H1 (cell line): ENCODE results near the gene PLPP2. TPM values are rescaled to one million over a fixed set of nuclear protein-coding genes. Genes with fewer than 3 reads are reported as not detected.
A peak's percentile ranks its signal among the peaks of the same experiment; 100 is the strongest.

Source experiments
- CTCF ChIA-PET: fragments of 300-600 bp; sonication (Branson Sonifier 250); formaldehyde crosslinking; loops from one replicate; lab custom pipeline; 2021; ENCODE audit not compliant: partially characterized antibody; lab: Charles Lee
- POLR2A ChIA-PET: fragments of 300-600 bp; sonication (Branson Sonifier 250); formaldehyde crosslinking; loops from one replicate; lab custom pipeline; 2021; ENCODE audit warnings: inconsistent platforms; ENCODE audit not compliant: partially characterized antibody; lab: Charles Lee
- DNase-seq, 2 experiments: peaks; one replicate each; pipeline versions ENCODE4 v3.0.0 to v3.0.0-alpha.2; 2010 to 2022; ENCODE audit warnings: low spot score in 2 of 2, low read depth in 1 of 2, mixed read lengths in 1 of 2
- FAIRE-seq: peaks from 2 replicates; lab custom pipeline; 2011; peaks lifted over from hg19 to GRCh38; lab: Jason Lieb, UNC
- H2AFZ ChIP-seq: 2 replicates; pipeline ENCODE4 v1.8.1; 2012; ENCODE audit warnings: low read length, inconsistent platforms
- H2AK5ac ChIP-seq: 2 replicates; pipeline ENCODE4 v1.6.1; 2013; ENCODE audit warnings: low read depth, low read length
- H2BK120ac ChIP-seq: replicated peaks from 2 replicates; pipeline ENCODE3; 2013; ENCODE audit warnings: low read depth, low read length, inconsistent platforms
- H2BK12ac ChIP-seq: 2 replicates; pipeline ENCODE4 v1.6.1; 2013; ENCODE audit warnings: low read depth, low read length
- H2BK15ac ChIP-seq: 2 replicates; pipeline ENCODE4 v1.6.1; 2013; ENCODE audit warnings: low read length
- H2BK20ac ChIP-seq: 2 replicates; pipeline ENCODE4 v1.6.1; 2013; ENCODE audit warnings: low read length
- H2BK5ac ChIP-seq: 2 replicates; pipeline ENCODE4 v1.6.1; 2013; ENCODE audit warnings: low read depth, low read length
- H3K14ac ChIP-seq: 2 replicates; pipeline ENCODE4 v1.6.1; 2013; ENCODE audit warnings: inconsistent platforms; ENCODE audit not compliant: insufficient read length
- H3K18ac ChIP-seq: 2 replicates; pipeline ENCODE4 v1.6.1; 2013; ENCODE audit warnings: low read length; ENCODE audit errors: extremely low read depth
- H3K23ac ChIP-seq: 2 replicates; pipeline ENCODE4 v1.6.1; 2013; ENCODE audit warnings: inconsistent platforms; ENCODE audit not compliant: insufficient read length
- H3K23me2 ChIP-seq: 2 replicates; pipeline ENCODE4 v1.6.1; 2013; ENCODE audit warnings: low read depth, low read length
- H3K27ac ChIP-seq: 2 replicates; pipeline ENCODE4 v1.6.1; 2011; ENCODE audit warnings: low read depth, low read length, inconsistent platforms
- H3K27me3 ChIP-seq, 4 experiments: replicated peaks in 1 of 4; 1 replicate in 1 of 4; 2 replicates in 3 of 4; pipeline versions ENCODE4 v1.6.1 to v1.8.1; 2011 to 2013; ENCODE audit warnings: low read length in 3 of 4, mild to moderate bottlenecking in 3 of 4, inconsistent platforms in 2 of 4, mixed read lengths in 2 of 4, moderate library complexity in 1 of 4; ENCODE audit not compliant: control insufficient read depth in 3 of 4, insufficient read depth in 3 of 4; ENCODE audit errors: extremely low read depth in 1 of 4
- H3K36me3 ChIP-seq, 4 experiments: 2 replicates each; pipeline versions ENCODE4 v1.6.1 to v1.8.1; 2011 to 2013; ENCODE audit warnings: mild to moderate bottlenecking in 4 of 4, low read length in 3 of 4, moderate library complexity in 2 of 4, control low read depth in 1 of 4, inconsistent platforms in 1 of 4; ENCODE audit not compliant: insufficient read depth in 4 of 4, control insufficient read depth in 2 of 4
- H3K4ac ChIP-seq: replicated peaks from 2 replicates; pipeline ENCODE3; 2013; ENCODE audit warnings: low read length, low read depth, mixed read lengths, inconsistent platforms; ENCODE audit not compliant: insufficient read length
- H3K4me1 ChIP-seq, 4 experiments: replicated peaks in 1 of 4; 1 replicate in 1 of 4; 2 replicates in 3 of 4; pipeline versions ENCODE4 v1.6.1 to v1.8.1; 2011 to 2013; ENCODE audit warnings: low read length in 3 of 4, inconsistent platforms in 2 of 4, mixed read lengths in 1 of 4; ENCODE audit not compliant: insufficient read depth in 4 of 4, control insufficient read depth in 3 of 4
- H3K4me2 ChIP-seq, 2 experiments: 2 replicates each; pipeline versions ENCODE4 v1.6.1 to v1.8.1; 2011 to 2013; ENCODE audit warnings: low read depth in 2 of 2, low read length in 2 of 2, control low read depth in 1 of 2, inconsistent platforms in 1 of 2, mild to moderate bottlenecking in 1 of 2; ENCODE audit not compliant: insufficient read depth in 1 of 2
- H3K4me3 ChIP-seq, 4 experiments: fragments of 200-600, 300-600 bp in 1 of 4; sonication (generic), shearing (Covaris generic), sonication (Bioruptor Twin) in 1 of 4; 2 replicates each; pipeline versions ENCODE4 v1.5.1 to v1.8.1; 2011 to 2016; ENCODE audit warnings: low read length in 4 of 4, low read depth in 3 of 4, control low read depth in 2 of 4, inconsistent platforms in 2 of 4, mild to moderate bottlenecking in 2 of 4, mixed read lengths in 1 of 4, moderate library complexity in 1 of 4; ENCODE audit not compliant: insufficient read depth in 2 of 4; ENCODE audit errors: extremely low read depth in 1 of 4
- H3K56ac ChIP-seq: replicated peaks from 2 replicates; pipeline ENCODE3; 2013; ENCODE audit warnings: low read depth, mild to moderate bottlenecking, mixed read lengths, low read length, inconsistent platforms; ENCODE audit not compliant: insufficient read length
- H3K79me1 ChIP-seq: 2 replicates; pipeline ENCODE4 v1.6.1; 2013; ENCODE audit warnings: low read depth, low read length, control low read depth
- H3K79me2 ChIP-seq, 2 experiments: 2 replicates each; pipeline versions ENCODE4 v1.6.1 to v1.8.1; 2012 to 2013; ENCODE audit warnings: low read length in 2 of 2, mild to moderate bottlenecking in 2 of 2, inconsistent platforms in 1 of 2; ENCODE audit not compliant: insufficient read depth in 2 of 2, control insufficient read depth in 1 of 2
- H3K9ac ChIP-seq, 4 experiments: replicated peaks in 1 of 4; 1 replicate in 1 of 4; 2 replicates in 3 of 4; pipeline versions ENCODE4 v1.6.1 to v1.8.1; 2011 to 2013; ENCODE audit warnings: low read depth in 3 of 4, low read length in 3 of 4, control low read depth in 2 of 4, mild to moderate bottlenecking in 2 of 4, moderate library complexity in 2 of 4, inconsistent platforms in 1 of 4; ENCODE audit errors: extremely low read depth in 1 of 4
- H3K9me3 ChIP-seq, 2 experiments: 2 replicates each; pipeline versions ENCODE4 v1.6.1 to v1.8.1; 2012 to 2013; ENCODE audit warnings: mild to moderate bottlenecking in 2 of 2, moderate library complexity in 2 of 2, control low read depth in 1 of 2, inconsistent platforms in 1 of 2, low read depth in 1 of 2, low read length in 1 of 2, mixed read lengths in 1 of 2; ENCODE audit not compliant: insufficient read depth in 2 of 2
- H4K20me1 ChIP-seq, 2 experiments: replicated peaks in 1 of 2; 2 replicates each; pipeline versions ENCODE3 to v1.8.1; 2011 to 2013; ENCODE audit warnings: inconsistent platforms in 2 of 2, low read length in 2 of 2, mild to moderate bottlenecking in 1 of 2; ENCODE audit not compliant: insufficient read depth in 2 of 2, control insufficient read depth in 1 of 2
- H4K5ac ChIP-seq: 2 replicates; pipeline ENCODE4 v1.6.1; 2013; ENCODE audit warnings: low read length, low read depth, mixed read lengths, inconsistent platforms; ENCODE audit not compliant: insufficient read length
- H4K8ac ChIP-seq: 2 replicates; pipeline ENCODE4 v1.8.0; 2013; ENCODE audit warnings: mild to moderate bottlenecking, moderate library complexity, low read length, inconsistent platforms; ENCODE audit not compliant: insufficient read depth; ENCODE audit errors: extremely low read depth
- H4K91ac ChIP-seq: replicated peaks from 2 replicates; pipeline ENCODE3; 2013; ENCODE audit warnings: low read length, mixed read lengths, inconsistent platforms; ENCODE audit not compliant: insufficient read length
- ASH2L ChIP-seq: fragments of 200-600, 300-600 bp; sonication (generic); IDR thresholded peaks from one replicate; pipeline ENCODE4 v1.7.1; 2017; ENCODE audit warnings: low read length
- CTBP2 ChIP-seq: IDR thresholded peaks from 2 replicates; pipeline ENCODE4 v1.7.0; 2011; ENCODE audit warnings: borderline replicate concordance, mild to moderate bottlenecking, moderate library complexity, mixed read lengths, low read length; ENCODE audit not compliant: insufficient read depth, insufficient read length
- GABPA ChIP-seq: IDR thresholded peaks from 2 replicates; pipeline ENCODE4 v1.6.1; 2011; ENCODE audit warnings: mild to moderate bottlenecking, low read length, moderate library complexity, borderline replicate concordance; ENCODE audit not compliant: insufficient read depth
- NANOG ChIP-seq: IDR thresholded peaks from 2 replicates; pipeline ENCODE4 v1.6.1; 2011; ENCODE audit warnings: low read length, low read depth, mild to moderate bottlenecking, inconsistent platforms; ENCODE audit not compliant: insufficient read depth, poor library complexity, severe bottlenecking
- SP2 ChIP-seq: IDR thresholded peaks from 2 replicates; pipeline ENCODE4 v1.6.1; 2012; ENCODE audit warnings: mild to moderate bottlenecking, low read length, inconsistent platforms
- SUZ12 ChIP-seq: fragments of 200-600 bp; sonication (generic); IDR thresholded peaks from 2 replicates; pipeline ENCODE4 v1.6.1; 2012; ENCODE audit warnings: mild to moderate bottlenecking, inconsistent platforms, low read length, moderate library complexity, mixed read lengths
- TAF7 ChIP-seq: optimal IDR thresholded peaks from 2 replicates; pipeline ENCODE3; 2011; ENCODE audit warnings: low read depth, mild to moderate bottlenecking, inconsistent platforms, low read length, moderate library complexity, borderline replicate concordance
- WGBS, 2 experiments: shearing (Covaris generic) in 1 of 2; methylation state at CpG; one replicate each; pipeline versions ENCODE4 v1.1.6 to v1.1.7; 2013 to 2015; ENCODE audit warnings: low lambda C conversion rate in 2 of 2, mixed read lengths in 2 of 2, inconsistent platforms in 1 of 2, low coverage in 1 of 2, missing lambda C conversion rate in 1 of 2; ENCODE audit not compliant: insufficient replicate concordance in 2 of 2, insufficient coverage in 1 of 2, insufficient read length in 1 of 2; ENCODE audit errors: extremely low coverage in 1 of 2, missing lambda C conversion rate in 1 of 2; 5-methylcytosine and 5-hydroxymethylcytosine counted together
- polyA plus RNA-seq, 7 experiments: library from polyadenylated mRNA; depleted of rRNA in 3 of 7; stranded (reverse) in 5 of 7; unstranded in 2 of 7; fragments of >200 nt in 5 of 7; fragments of 200-250 nt in 2 of 7; gene quantifications; 1 replicate in 5 of 7; 2 replicates in 1 of 7; 4 replicates in 1 of 7; pipeline versions ENCODE4 v1.2.1 to v1.2.3, GENCODE V29; 2011 to 2013; ENCODE audit warnings: missing spikeins in 2 of 7, mixed read lengths in 2 of 7
- total RNA-seq: library from RNA; stranded (reverse); fragmentation: NEBNext Ultra II Directional; extraction: Animal tissue kit (Norgen Biotek cat#: 25700); gene quantifications from 2 replicates; pipeline ENCODE4 v1.2.1, GENCODE V29; 2021
- TF ChIP-seq, protein P1 (sequence below): IDR thresholded peaks from 2 replicates; pipeline ENCODE4 v1.6.1; 2011; ENCODE audit warnings: low read depth, mild to moderate bottlenecking, low read length; ENCODE audit not compliant: insufficient read depth

Gene PLPP2
- total and polyA plus RNA-seq, 2 of the 8 experiments (the other 6 are each of a cell fraction or from before 2014, with no cell fraction given): 101 to 195 TPM

GRCh38 chr19:292281-292884 is 1.2 kb upstream of the PLPP2 start:
- peak overlapping the region; percentile 93; the same call in 1 of the 2 replicates for H2AK5ac ChIP-seq
- H3K79me2 ChIP-seq: peaks cover 0 to 17% of the 10 kb centered on the region in 2 experiments; a peak in 3 of 4 replicates
- peak overlapping the region; percentile 48; the same call in 1 of the 2 replicates for H3K18ac ChIP-seq
- H2AFZ ChIP-seq: no peak overlapping the region
- CTCF ChIA-PET: interaction anchor here (1.4 kb wide), 1 partner anchor 11 kb away, joined by 3 read pairs; no protein-coding TSS in a partner anchor
- no peak overlapping the region for H4K5ac ChIP-seq
- H3K14ac ChIP-seq: no peak overlapping the region
- no peak overlapping the region for H3K27ac ChIP-seq
- no peak for FAIRE-seq
- H3K23me2 ChIP-seq: peaks cover 2% of the 10 kb centered on the region; the same call in 1 of the 2 replicates
- no peak overlapping the region for H2BK120ac ChIP-seq
- no peaks in the 10 kb centered on the region for H4K20me1 ChIP-seq
- H3K4ac ChIP-seq: peak overlapping the region; percentile 16
- H2BK12ac ChIP-seq: peak overlapping the region; percentile 87; the same call in 1 of the 2 replicates
- H3K36me3 ChIP-seq: peaks cover 0 to 2% (median 0%) of the 10 kb centered on the region in 4 experiments; a peak in 1 of 8 replicates
- TF ChIP-seq GABPA: no peak
- TF ChIP-seq NANOG: no peak
- TF ChIP-seq CTBP2: no peak
- no peak for TF ChIP-seq SP2
- no peak for TF ChIP-seq ASH2L
- TF ChIP-seq TAF7: no peak
- no peak for TF ChIP-seq SUZ12
- TF ChIP-seq, protein P1, sequence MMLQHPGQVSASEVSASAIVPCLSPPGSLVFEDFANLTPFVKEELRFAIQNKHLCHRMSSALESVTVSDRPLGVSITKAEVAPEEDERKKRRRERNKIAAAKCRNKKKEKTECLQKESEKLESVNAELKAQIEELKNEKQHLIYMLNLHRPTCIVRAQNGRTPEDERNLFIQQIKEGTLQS: no peak
- peaks cover 7 to 30% (median 25%) of the 10 kb centered on the region in 4 experiments for H3K4me1 ChIP-seq
- no peak for DNase-seq
- H3K9me3 ChIP-seq: peaks cover 0 to 13% of the 10 kb centered on the region in 2 experiments; a peak in 1 of 4 replicates
- WGBS, 2 experiments: 92% methylated on average over 15 of the region's 15 CpGs; no CpG with 5 or more reads in 1 of the 2 experiments
- H3K9ac ChIP-seq: no peak overlapping the region
- no peak overlapping the region for H2BK15ac ChIP-seq
- peak overlapping the region; percentile 35; the same call in 1 of the 2 replicates for H2BK5ac ChIP-seq
- no peak overlapping the region for H3K56ac ChIP-seq
- no peak overlapping the region for H3K23ac ChIP-seq
- H3K79me1 ChIP-seq: peaks cover 1% of the 10 kb centered on the region; the same call in 1 of the 2 replicates
- no peak overlapping the region for H3K4me3 ChIP-seq
- H3K27me3 ChIP-seq: peaks cover 0 to 16% (median 8%) of the 10 kb centered on the region in 4 experiments; a peak in 3 of 7 replicates
- POLR2A ChIA-PET: interaction anchor here (1.8 to 5.6 kb wide), 5 partner anchors 9 to 26 kb away, joined by 7 to 38 read pairs (median 9); no protein-coding TSS in a partner anchor
- no peak overlapping the region; the same call in 1 of the 2 replicates for H4K8ac ChIP-seq
- H3K4me2 ChIP-seq: no peak overlapping the region
- H2BK20ac ChIP-seq: peak overlapping the region; percentile 72
- H4K91ac ChIP-seq: peak overlapping the region; percentile 95
